ENCODE data around the gene QRFP. TPM values are rescaled to one million over a fixed set of nuclear protein-coding genes. Genes with fewer than 3 reads are reported as not detected.

Gene QRFP
- total RNA-seq, 4 donors from 2014 or later: not detected

DNA sequence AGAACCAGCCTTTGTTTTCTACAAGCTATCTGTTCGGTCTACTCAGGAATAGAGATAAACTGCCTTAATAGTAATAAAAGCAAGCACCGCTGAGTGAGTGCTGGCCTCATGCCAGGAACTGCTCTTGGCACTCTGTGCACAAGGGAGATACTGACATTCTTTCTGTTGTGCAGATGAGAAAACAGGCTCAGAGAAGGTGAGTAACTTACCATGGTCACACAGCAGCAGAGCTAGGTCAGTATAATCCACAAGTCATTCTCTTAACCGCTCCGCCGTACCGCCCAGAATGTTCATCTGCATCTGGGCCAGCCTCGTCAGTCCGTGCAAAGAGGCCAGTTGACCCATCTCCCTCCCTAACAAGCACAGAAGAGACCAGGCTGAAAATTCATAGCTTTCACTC, 27.4 kb downstream of the QRFP start:
- H3K27ac ChIP-seq: no peak overlapping the region
- no peaks in the 10 kb centered on the region for H3K27me3 ChIP-seq
- no peak for ATAC-seq
- H3K4me1 ChIP-seq: peaks cover 12 to 16% of the 10 kb centered on the region in 2 donors
- no peak for DNase-seq
- in situ Hi-C loops (cut with MboI; ENCODE audit: low sequenced_read_pairs in 4 of 4): loop anchor here in 3 of 4 donors (5.0 to 10.0 kb wide), 2 partner anchors 162 to 164 kb away; no protein-coding TSS in a partner anchor
- intact Hi-C loops (cut with DNase I; ENCODE audit: low total_unique reads): loop anchor here (5.0 kb wide), 1 partner anchor 178 kb away; no protein-coding TSS in a partner anchor
- TF ChIP-seq, protein P1, sequence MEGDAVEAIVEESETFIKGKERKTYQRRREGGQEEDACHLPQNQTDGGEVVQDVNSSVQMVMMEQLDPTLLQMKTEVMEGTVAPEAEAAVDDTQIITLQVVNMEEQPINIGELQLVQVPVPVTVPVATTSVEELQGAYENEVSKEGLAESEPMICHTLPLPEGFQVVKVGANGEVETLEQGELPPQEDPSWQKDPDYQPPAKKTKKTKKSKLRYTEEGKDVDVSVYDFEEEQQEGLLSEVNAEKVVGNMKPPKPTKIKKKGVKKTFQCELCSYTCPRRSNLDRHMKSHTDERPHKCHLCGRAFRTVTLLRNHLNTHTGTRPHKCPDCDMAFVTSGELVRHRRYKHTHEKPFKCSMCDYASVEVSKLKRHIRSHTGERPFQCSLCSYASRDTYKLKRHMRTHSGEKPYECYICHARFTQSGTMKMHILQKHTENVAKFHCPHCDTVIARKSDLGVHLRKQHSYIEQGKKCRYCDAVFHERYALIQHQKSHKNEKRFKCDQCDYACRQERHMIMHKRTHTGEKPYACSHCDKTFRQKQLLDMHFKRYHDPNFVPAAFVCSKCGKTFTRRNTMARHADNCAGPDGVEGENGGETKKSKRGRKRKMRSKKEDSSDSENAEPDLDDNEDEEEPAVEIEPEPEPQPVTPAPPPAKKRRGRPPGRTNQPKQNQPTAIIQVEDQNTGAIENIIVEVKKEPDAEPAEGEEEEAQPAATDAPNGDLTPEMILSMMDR (IDR thresholded peaks at IDR 0.05 in 4 of 5, conservative IDR thresholded peaks at IDR 0.05 in 1 of 5): no peak
- TF ChIP-seq POLR2A (IDR thresholded peaks at IDR 0.05): no peak
- H3K4me3 ChIP-seq: no peak overlapping the region
- peaks cover 0 to 27% of the 10 kb centered on the region in 2 donors for H3K36me3 ChIP-seq
- H3K9me3 ChIP-seq: no peaks in the 10 kb centered on the region

DNA sequence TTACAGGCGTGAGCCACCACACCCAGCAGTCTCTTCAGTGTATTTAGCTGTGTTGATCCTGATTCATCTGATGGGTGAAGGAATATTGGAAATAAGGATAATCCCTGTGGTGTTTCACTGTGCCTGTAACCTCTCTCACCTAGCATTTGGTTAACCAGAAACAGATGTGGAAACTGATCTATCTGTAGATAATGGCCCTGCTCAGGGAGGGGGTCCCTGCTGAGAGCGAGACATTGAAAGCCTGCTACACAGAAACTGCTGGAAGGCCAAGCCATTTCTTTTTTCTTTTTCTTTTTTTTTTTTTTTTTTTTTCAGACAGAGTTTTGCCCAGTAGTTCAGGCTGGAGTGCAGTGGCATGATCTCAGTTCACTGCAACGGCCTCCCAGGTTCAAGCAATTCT, 28.4 kb downstream of the QRFP start:
- DNase-seq (no peak), ATAC-seq (no peak)
- no peaks in the 10 kb centered on the region for H3K27me3 ChIP-seq
- H3K4me1 ChIP-seq: peaks cover 10 to 11% of the 10 kb centered on the region in 2 donors
- intact Hi-C loops (cut with DNase I; ENCODE audit: low total_unique reads) (loop anchor here (5.0 kb wide), 1 partner anchor 179 kb away; no protein-coding TSS in a partner anchor), in situ Hi-C loops (cut with MboI; ENCODE audit: low sequenced_read_pairs in 4 of 4) (loop anchor here in 3 of 4 donors (5.0 to 10.0 kb wide), 2 partner anchors 161 to 163 kb away; no protein-coding TSS in a partner anchor)
- H3K9me3 ChIP-seq: no peaks in the 10 kb centered on the region
- peaks cover 0 to 26% of the 10 kb centered on the region in 2 donors for H3K36me3 ChIP-seq
- H3K4me3 ChIP-seq: no peak overlapping the region
- TF ChIP-seq POLR2A (IDR thresholded peaks at IDR 0.05): no peak
- TF ChIP-seq, protein P1 (IDR thresholded peaks at IDR 0.05 in 4 of 5, conservative IDR thresholded peaks at IDR 0.05 in 1 of 5): no peak
- no peak overlapping the region for H3K27ac ChIP-seq

DNA sequence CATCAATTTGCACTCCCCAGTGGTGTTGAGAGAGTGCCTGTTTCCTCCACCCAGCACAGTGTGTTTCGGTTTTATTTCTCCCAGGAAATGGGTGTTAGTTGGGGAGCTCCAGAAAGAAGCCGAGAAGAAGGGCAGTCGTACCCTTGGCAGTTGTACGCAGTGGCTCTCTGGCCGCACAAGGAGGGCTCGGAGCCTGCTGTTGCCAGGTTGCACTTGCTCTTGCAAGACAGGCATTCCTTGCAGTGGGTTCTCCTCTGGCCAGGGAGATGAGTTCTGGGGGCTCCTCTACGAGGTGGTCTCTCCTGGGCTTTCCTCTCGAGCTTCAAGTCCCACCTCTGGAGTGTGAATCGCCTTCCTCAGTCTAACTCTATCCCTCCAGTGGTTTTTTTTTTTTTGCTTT, 29.1 kb downstream of the QRFP start:
- Histone ChIP-seq H3K36me3 (peaks cover 0 to 25% of the 10 kb centered on the region in 2 donors), H3K9me3 (no peaks in the 10 kb centered on the region), H3K27me3 (no peaks in the 10 kb centered on the region), H3K4me1 (peaks cover 3 to 5% of the 10 kb centered on the region in 2 donors), H3K27ac (no peak overlapping the region), H3K4me3 (no peak overlapping the region)
- DNase-seq (no peak), ATAC-seq (no peak)
- intact Hi-C loops (cut with DNase I; ENCODE audit: low total_unique reads) (loop anchor here (2.0 to 5.0 kb wide), 2 partner anchors 161 to 180 kb away; no protein-coding TSS in a partner anchor), in situ Hi-C loops (cut with MboI; ENCODE audit: low sequenced_read_pairs in 4 of 4) (loop anchor here in 3 of 4 donors (5.0 to 10.0 kb wide), 2 partner anchors 160 to 163 kb away; no protein-coding TSS in a partner anchor)
- TF ChIP-seq POLR2A (IDR thresholded peaks at IDR 0.05): no peak
- TF ChIP-seq, protein P1 (IDR thresholded peaks at IDR 0.05 in 4 of 5, conservative IDR thresholded peaks at IDR 0.05 in 1 of 5): no peak

DNA sequence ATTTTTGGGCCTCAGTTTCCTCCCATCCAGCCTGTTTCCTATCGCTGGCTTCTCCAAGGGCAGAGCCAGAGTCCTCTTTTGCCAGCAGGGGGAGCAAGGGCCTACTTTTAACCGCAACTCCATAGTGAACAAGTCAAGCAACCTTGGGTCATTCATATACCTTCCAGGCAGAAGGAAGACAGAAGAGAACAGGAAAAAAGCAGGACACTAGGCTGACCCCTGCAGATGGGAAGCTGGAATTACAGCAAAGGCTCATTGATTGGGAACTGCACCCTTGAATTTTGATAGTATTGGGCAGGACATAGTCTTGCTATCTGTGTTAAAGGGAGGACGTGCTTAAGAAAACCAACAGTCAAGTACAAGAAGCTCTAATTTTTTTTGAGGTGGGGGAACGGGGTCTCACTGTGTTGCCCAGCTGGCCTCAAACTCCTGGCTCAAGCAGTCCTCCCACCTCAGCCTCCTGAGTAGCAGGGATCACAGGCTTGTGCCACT, 30.1 kb downstream of the QRFP start:
- intact Hi-C loops (cut with DNase I; ENCODE audit: low total_unique reads) (loop anchor here (1.0 to 5.0 kb wide), 3 partner anchors 132 to 181 kb away; no protein-coding TSS in a partner anchor), in situ Hi-C loops (cut with MboI; ENCODE audit: low sequenced_read_pairs in 4 of 4) (loop anchor here in 3 of 4 donors (5.0 to 10.0 kb wide), 2 partner anchors 159 to 162 kb away; no protein-coding TSS in a partner anchor)
- Histone ChIP-seq H3K4me1 (peaks cover 2 to 13% of the 10 kb centered on the region in 2 donors), H3K9me3 (no peaks in the 10 kb centered on the region), H3K27me3 (no peaks in the 10 kb centered on the region), H3K27ac (no peak overlapping the region), H3K36me3 (peaks cover 0 to 18% of the 10 kb centered on the region in 2 donors), H3K4me3 (no peak overlapping the region)
- ATAC-seq: peak; percentile 70 to 86
- TF ChIP-seq POLR2A (IDR thresholded peaks at IDR 0.05): no peak
- TF ChIP-seq, protein P1 (IDR thresholded peaks at IDR 0.05 in 4 of 5, conservative IDR thresholded peaks at IDR 0.05 in 1 of 5): peak; percentile 55 to 78 (median 64)
- peak; percentile 32 to 64 for DNase-seq

All from gastrocnemius medialis (tissue), 4 donors.